SK-N-SH treated with all-trans-retinoic acid at 6 μM for 48 hours (cell line): ENCODE data around the gene B4GALNT4.

ENCODE experiments used
- CSDC2 ChIP-seq: fragments of 250-450 bp; sonication (Bioruptor Pico); IDR thresholded peaks from 2 replicates; pipeline ENCODE4 v1.5.0; 2020; ENCODE audit warnings: mild to moderate bottlenecking, moderate library complexity
- GLIS3 ChIP-seq: fragments of 250-450 bp; sonication (Bioruptor Pico); IDR thresholded peaks from 2 replicates; pipeline ENCODE4 v1.5.0; 2020; ENCODE audit warnings: mild to moderate bottlenecking, moderate library complexity
- RARB ChIP-seq: fragments of 250-450 bp; sonication (Bioruptor Pico); IDR thresholded peaks from 2 replicates; pipeline ENCODE4 v1.8.0; 2021; ENCODE audit warnings: mild to moderate bottlenecking, moderate library complexity
- SNAI2 ChIP-seq: fragments of 250-450 bp; sonication (Bioruptor Pico); IDR thresholded peaks from 2 replicates; pipeline ENCODE4 v1.5.0; 2020; ENCODE audit warnings: mild to moderate bottlenecking, moderate library complexity
- TOX ChIP-seq: fragments of 250-450 bp; sonication (Bioruptor Pico); IDR thresholded peaks from 2 replicates; pipeline ENCODE4 v1.8.0; 2021; ENCODE audit warnings: mild to moderate bottlenecking, moderate library complexity, borderline replicate concordance
- ZFP3 ChIP-seq: fragments of 250-450 bp; sonication (Bioruptor Pico); IDR thresholded peaks from 2 replicates; pipeline ENCODE4 v1.5.0; 2020; ENCODE audit warnings: mild to moderate bottlenecking, moderate library complexity
- ZFP30 ChIP-seq: fragments of 450-650 bp; formaldehyde crosslinking; IDR thresholded peaks from 2 replicates; pipeline ENCODE4 v1.5.0; 2022; ENCODE audit warnings: mild to moderate bottlenecking, moderate library complexity
- ZNF70 ChIP-seq: fragments of 450-650 bp; formaldehyde crosslinking; IDR thresholded peaks from 2 replicates; pipeline ENCODE4 v1.5.0; 2020; ENCODE audit warnings: mild to moderate bottlenecking, moderate library complexity

DNA sequence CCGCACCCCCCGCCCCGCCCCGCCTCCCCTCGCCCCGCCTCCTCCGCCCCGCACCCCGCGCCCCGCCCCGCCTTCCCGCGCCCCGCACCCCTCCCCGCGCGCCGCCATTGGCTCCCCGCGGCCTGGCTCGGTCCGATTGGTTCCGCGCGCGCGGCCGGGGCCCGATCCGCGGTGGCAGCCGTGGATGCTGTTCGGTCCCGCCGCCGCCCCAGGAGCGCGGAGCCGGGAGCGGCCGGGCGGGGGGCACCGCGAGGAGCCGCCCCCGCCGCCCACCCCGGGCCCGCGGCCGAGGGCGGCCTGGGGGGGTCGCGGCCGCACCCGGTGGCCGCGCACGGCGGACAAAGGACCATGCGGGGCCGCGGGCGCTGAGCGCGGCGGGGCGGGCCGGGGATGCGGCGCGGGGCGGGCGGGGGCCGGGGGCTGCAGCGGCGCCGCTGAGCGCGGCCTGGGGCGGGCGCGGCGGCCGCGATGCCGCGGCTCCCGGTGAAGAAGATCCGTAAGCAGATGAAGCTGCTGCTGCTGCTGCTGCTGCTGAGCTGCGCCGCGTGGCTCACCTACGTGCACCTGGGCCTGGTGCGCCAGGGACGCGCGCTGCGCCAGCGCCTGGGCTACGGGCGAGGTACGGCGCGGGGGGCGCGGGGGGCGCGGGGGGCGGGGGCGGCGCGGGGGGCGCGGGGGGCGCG lies at the start of gene B4GALNT4:
- no peak for TF ChIP-seq ZFP3 (CRISPR knock-in tag)
- no peak for TF ChIP-seq GLIS3 (CRISPR knock-in tag)
- no peak for TF ChIP-seq TOX (CRISPR knock-in tag)
- TF ChIP-seq ZFP30 (CRISPR knock-in tag) = no peak
- no peak for TF ChIP-seq SNAI2 (CRISPR knock-in tag)
- TF ChIP-seq RARB (CRISPR knock-in tag) = no peak
- TF ChIP-seq ZNF70 = no peak
- no peak for TF ChIP-seq CSDC2 (CRISPR knock-in tag)
